ENCODE data around the gene CHRDL2.

The CHRDL2 gene

GRCh38 chr11:74748211-74749126 lies 17.2 kb upstream of the CHRDL2 start, which contains the start of gene RNF169:
Gene RNF169, plus strand, starts transcription at chr11:74748849. Its CDS starts 32 bp downstream, at chr11:74748881.
- DNase-seq, result peak; percentile 58 to 77 (median 66)

- no peak for DNase-seq
Measured at GRCh38 chr11:74746868-74747267, 15.6 kb upstream of the CHRDL2 start.

- DNase-seq, result no peak
Measured at GRCh38 chr11:74744277-74744676, 13.1 kb upstream of the CHRDL2 start.

DNA sequence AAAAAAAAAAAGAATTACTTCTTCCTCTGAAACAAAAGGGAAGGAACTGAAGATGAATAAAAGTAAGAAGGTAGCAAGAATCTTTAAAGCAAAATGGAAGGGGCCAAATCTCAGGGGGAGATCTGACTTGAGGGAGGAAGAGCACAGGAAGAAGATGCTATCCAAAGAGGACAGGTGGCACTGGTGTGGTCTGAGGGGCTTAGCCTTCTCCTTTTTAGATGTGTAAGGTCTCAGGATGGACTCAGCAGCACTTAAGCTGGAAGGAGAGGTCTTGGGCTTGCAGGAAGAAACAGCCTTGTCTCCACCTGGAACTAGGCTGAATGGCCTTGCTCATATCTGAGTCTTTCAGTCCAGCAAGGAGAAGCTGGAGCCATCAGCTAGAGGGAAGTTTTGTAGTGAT lies 12.4 kb upstream of the CHRDL2 start:
- DNase-seq, result no peak

DNA sequence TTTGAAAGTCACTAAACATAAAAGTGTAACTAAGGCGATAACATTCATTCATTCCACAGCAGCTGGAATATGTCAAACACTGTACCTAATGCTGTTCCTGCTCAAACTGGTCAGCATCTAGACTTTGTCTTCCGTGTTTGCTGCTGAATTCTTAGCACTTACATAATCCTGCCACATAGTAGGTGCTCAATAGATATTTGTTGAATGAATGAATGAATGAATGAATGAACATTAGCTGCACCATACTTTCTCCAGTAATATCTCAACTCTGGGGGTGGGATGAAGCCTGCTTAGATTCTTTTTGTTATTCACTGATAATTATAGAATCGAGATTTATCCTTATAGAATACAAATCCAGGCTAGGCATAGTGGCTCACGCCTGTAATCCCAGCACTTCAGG lies 10.8 kb upstream of the CHRDL2 start:
- no peak for DNase-seq

DNA sequence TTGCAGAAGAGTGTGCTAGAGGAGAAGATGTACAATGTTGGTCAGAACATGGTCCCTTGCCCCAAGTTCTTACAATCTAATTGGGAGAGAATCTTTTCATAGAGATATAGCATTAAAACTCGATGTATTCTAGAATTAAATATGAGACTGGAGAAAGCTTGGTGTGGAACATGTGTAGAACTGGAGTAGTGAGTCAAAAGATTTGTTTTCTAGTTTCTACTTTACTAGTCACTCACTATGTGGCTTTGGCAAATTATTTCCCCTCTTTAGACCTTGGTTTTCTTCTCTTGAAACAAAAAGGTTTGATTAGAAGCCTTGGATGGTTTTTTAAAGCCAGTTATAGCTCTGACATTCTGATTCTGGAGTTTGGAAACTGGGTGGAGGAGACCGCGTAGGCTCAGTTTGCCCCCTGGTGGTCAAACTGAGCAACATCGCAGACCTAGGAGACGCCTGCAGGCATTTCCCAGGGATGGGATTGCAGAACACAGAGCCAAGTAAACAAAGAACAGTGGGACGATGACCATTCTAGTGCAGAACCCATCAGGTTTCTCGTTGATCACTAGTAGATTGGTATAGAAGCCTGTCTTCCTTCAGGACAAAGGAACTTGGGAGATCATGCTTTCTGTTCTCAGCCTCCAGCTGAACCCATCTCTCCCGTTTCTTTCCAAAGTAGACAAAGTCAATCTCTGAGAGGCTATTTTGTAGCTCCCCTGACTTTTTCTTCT lies 8.5 kb upstream of the CHRDL2 start:
- DNase-seq, result peak in 1 of 4 experiments; percentile 12

GRCh38 chr11:74736031-74736430 lies 4.8 kb upstream of the CHRDL2 start:
- DNase-seq, result no peak

GRCh38 chr11:74735365-74735928 lies 4.2 kb upstream of the CHRDL2 start:
- no peak for DNase-seq

GRCh38 chr11:74734559-74734925 lies 3.3 kb upstream of the CHRDL2 start:
- no peak for DNase-seq

- DNase-seq, result no peak
Measured at GRCh38 chr11:74730571-74731260, 510 bp downstream of the CHRDL2 start.

DNA sequence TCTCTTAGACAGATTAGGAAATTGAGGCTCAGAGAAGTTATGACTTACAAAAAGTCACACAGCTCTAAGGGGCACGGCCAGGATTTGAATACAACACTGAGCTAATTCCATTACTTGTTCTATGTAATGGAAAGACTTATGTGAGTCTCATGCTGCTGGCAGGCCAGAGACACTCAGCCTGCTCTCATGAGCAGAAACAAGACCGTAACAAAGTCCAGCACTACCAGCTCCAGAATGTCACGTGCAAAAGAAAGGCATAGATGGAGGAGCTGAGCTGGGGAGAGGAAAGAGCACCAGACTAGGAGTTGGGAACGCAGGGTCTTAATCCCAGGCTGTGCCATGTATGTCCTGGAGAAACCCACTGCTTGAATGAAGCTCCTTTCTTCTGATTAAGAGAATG lies 1.8 kb downstream of the CHRDL2 start:
- DNase-seq, result no peak

DNA sequence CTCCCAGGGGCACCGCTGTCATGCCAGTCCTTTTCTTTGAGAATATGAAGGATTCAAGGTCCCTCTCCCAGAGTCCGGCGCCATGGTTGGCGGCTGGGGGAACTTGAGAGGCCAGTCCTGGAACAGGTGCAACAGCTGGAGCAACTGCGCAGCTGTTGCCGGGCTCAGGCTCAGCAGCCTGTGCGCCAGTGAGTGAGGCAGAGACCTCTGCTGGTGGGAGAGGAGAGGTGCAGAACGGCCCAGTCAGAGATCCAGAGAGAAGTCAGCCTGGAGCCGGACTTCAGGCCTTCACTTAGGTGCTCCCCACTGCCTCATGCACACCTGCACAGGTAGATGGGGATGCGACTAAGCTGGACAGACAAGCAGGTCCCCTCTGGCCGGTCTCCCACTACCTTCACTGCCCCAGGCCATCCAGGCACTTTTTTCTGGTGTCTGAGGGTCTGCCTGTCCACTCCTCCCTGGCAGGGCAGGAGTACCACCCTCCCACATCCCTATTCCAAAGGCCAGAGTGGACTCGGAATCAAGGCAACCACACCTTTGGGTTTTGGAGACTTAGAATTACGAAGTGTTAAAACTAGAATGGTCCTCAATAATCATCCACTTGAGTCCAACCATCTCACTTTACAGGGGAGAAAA lies 4.6 kb downstream of the CHRDL2 start:
- peak in 3 of 4 experiments; percentile 11 to 31 (median 16) for DNase-seq

DNA sequence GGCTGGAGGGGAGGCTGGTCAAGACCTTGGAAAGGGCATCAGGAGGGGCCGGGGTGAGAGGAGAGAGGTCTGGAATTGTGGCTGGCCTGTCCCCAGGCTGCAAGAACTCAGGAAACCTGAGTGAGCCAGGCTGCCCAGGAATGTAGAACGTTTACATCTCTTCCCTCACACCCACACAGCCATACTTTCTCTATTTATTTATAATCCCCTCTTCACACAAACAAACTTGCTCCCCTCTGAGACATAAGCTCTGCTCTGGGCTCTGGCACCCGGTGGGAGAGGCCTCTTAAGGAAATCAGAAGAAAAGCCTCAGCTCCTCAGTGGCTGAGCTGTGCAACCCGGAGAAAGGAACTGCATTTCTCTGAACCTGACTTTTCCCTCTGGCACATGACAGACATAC lies 5.5 kb downstream of the CHRDL2 start:
- DNase-seq, result no peak

DNA sequence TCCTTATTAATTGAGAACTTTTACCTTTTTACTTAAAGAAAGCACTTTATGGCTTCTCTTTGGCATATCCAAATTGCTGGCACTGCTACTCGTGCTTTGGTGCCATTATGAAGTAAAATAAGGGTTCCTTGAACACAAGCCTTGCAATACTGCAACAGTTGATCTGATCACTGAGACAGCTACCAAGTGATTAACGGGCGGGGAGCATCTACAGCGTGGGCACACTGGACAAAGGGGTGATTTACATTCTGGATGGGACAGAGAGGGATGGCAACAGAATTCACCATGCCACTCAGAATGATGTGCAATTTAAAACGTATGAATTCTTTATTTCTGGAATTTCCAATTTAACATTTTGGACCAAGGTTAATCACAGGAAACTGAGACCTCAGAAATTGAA lies 7.7 kb downstream of the CHRDL2 start:
- no peak for DNase-seq

DNA sequence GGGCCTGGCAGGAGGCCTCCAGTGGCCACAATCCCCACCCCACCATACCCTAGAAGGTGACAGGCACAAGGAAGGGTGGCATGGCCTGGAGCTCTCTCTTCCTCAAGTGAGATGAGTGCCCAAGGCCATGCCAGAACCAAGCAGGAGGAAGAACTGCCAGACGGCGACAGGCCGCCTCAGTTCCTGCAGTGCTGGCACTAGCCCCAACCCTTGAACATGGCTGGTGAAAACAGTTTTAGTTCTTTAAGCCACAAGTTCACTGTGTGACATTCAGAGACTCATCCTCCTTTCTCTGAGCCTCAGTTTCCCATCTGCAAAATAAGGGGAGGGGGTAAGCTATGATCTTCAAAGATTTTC lies 9.8 kb downstream of the CHRDL2 start:
- no peak for DNase-seq

GRCh38 chr11:74720596-74721478 lies 10.4 kb downstream of the CHRDL2 start:
- no peak for DNase-seq

GRCh38 chr11:74719011-74719410 lies 12.2 kb downstream of the CHRDL2 start:
- no peak for DNase-seq

GRCh38 chr11:74717221-74717969 lies 13.8 kb downstream of the CHRDL2 start:
- no peak for DNase-seq

DNA sequence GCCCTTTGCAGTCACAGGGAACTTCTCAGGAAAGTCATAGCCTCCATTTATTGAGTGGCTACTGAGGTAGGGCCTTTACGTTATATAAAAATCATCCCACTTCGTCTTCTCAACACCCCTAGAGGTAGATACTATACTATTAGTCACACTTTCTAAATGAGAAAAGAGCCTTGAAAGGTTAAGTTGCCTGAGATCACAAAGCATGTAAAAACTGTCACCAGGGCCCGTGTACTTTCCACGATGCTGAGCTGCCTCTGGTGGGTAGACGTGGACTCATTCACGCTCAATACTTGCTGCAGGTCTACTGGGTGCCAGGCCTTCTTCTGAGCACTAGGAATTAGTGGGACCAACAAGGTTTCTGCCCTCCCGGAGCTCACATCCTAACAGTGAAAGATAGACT lies 16.3 kb downstream of the CHRDL2 start:
- DNase-seq, result no peak

DNA sequence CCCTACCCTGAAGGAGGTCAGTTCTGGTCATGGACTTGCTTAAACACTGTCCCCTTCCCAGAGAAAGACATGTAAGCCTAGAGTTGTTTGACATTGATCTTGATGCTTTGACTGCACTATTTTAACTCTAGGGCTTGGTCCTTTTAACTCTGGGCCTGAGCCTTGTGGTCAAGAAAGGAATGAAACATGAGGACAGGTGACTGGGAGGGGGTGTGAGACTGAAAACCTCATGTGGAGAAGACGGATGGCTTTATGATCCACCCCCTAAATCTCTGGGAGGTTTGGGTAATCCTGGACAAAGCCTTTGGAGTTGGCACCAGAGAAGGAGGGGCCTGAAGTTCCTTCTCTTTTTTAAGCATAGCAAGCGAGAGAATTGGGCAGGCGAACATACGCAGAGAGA lies 17.5 kb downstream of the CHRDL2 start:
- no peak for DNase-seq

All from activated naive CD4-positive, alpha-beta T cell (primary cell).